Measurements from ENCODE around the gene SEMA3G.

SEMA3G gene

DNA sequence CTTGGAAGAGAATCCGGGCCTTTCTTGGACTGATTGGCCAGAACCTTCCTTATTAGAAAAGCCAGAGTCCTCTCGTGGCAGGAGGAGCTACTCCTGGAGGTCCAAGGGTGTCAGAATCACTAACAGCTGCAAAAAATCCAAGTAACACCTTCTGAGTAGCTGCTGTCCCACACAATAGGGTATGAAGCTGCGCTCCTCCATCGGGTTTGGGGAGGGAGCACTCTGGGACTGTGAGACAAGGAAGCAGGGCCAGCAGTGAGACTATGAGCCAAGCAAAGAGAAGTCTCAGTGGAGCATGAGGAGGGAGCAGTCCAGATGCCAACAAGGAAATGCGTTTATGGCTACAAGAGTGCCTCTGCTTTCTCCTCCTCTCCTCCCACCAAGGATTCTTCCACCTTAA, 21.7 kb downstream of the SEMA3G start:
- TF ChIP-seq, protein P1, sequence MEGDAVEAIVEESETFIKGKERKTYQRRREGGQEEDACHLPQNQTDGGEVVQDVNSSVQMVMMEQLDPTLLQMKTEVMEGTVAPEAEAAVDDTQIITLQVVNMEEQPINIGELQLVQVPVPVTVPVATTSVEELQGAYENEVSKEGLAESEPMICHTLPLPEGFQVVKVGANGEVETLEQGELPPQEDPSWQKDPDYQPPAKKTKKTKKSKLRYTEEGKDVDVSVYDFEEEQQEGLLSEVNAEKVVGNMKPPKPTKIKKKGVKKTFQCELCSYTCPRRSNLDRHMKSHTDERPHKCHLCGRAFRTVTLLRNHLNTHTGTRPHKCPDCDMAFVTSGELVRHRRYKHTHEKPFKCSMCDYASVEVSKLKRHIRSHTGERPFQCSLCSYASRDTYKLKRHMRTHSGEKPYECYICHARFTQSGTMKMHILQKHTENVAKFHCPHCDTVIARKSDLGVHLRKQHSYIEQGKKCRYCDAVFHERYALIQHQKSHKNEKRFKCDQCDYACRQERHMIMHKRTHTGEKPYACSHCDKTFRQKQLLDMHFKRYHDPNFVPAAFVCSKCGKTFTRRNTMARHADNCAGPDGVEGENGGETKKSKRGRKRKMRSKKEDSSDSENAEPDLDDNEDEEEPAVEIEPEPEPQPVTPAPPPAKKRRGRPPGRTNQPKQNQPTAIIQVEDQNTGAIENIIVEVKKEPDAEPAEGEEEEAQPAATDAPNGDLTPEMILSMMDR (IDR thresholded peaks at IDR 0.05; ENCODE audit: low read depth, low read length, missing control alignments): no peak
- Histone ChIP-seq H3K36me3 (replicated peaks) (no peaks in the 10 kb centered on the region), H3K27ac (no peak overlapping the region), H3K27me3 (replicated peaks) (no peaks in the 10 kb centered on the region), H3K4me3 (ENCODE audit: low read depth, low read length) (no peak overlapping the region)
- in situ Hi-C loops (cut with HindIII; ENCODE audit: low pct_ligation_motif_present, low sequenced_read_pairs): no loop called here
- DNase-seq: no peak

- Histone ChIP-seq H3K27me3 (replicated peaks) (no peaks in the 10 kb centered on the region), H3K36me3 (replicated peaks) (no peaks in the 10 kb centered on the region), H3K27ac (no peak overlapping the region), H3K4me3 (ENCODE audit: low read depth, low read length) (no peak overlapping the region)
- no peak for DNase-seq
- in situ Hi-C loops (cut with HindIII; ENCODE audit: low pct_ligation_motif_present, low sequenced_read_pairs): no loop called here
- TF ChIP-seq, protein P1 (IDR thresholded peaks at IDR 0.05; ENCODE audit: low read depth, low read length, missing control alignments): no peak
Observed at GRCh38 chr3:52422669-52423068, 22.2 kb downstream of the SEMA3G start.

GRCh38 chr3:52420388-52420787, 24.5 kb downstream of the SEMA3G start:
- H3K36me3 ChIP-seq (replicated peaks): no peaks in the 10 kb centered on the region
- H3K27me3 ChIP-seq (replicated peaks): no peaks in the 10 kb centered on the region
- TF ChIP-seq, protein P1 (IDR thresholded peaks at IDR 0.05; ENCODE audit: low read depth, low read length, missing control alignments): no peak
- H3K27ac ChIP-seq: no peak overlapping the region
- in situ Hi-C loops (cut with HindIII; ENCODE audit: low pct_ligation_motif_present, low sequenced_read_pairs): no loop called here
- H3K4me3 ChIP-seq (ENCODE audit: low read depth, low read length): no peak overlapping the region
- no peak for DNase-seq

- TF ChIP-seq, protein P1 (IDR thresholded peaks at IDR 0.05; ENCODE audit: low read depth, low read length, missing control alignments): no peak
- H3K27me3 ChIP-seq (replicated peaks): no peaks in the 10 kb centered on the region
- H3K4me3 ChIP-seq (ENCODE audit: low read depth, low read length): no peak overlapping the region
- DNase-seq: no peak
- in situ Hi-C loops (cut with HindIII; ENCODE audit: low pct_ligation_motif_present, low sequenced_read_pairs): no loop called here
- no peak overlapping the region for H3K27ac ChIP-seq
- no peaks in the 10 kb centered on the region for H3K36me3 ChIP-seq (replicated peaks)
Observed at GRCh38 chr3:52415800-52416199, 29.1 kb downstream of the SEMA3G start.

DNA sequence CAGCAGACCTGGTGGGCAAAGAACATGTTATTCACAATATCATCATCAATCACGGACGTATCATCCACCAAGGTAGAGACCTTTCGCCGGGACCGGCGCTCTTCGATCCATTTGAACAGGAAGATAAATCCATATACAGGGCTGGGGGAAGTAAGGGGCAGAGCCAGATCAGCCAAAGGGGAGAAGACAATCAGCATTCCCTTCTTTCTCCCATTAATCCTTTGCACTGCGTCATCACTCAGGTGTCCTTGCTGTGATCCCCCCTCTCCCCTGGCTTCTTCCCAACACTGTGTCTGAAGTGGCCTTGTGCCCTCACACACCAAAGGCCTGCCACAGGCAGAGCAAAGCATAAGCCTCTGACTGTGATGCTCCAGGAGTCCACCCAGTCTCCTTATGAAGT, 36.4 kb downstream of the SEMA3G start:
- Histone ChIP-seq H3K27me3 (replicated peaks) (no peaks in the 10 kb centered on the region), H3K36me3 (replicated peaks) (peaks cover 36% of the 10 kb centered on the region), H3K4me3 (ENCODE audit: low read depth, low read length) (peak overlapping the region; percentile 5), H3K27ac (no peak overlapping the region)
- TF ChIP-seq, protein P1 (IDR thresholded peaks at IDR 0.05; ENCODE audit: low read depth, low read length, missing control alignments): no peak
- in situ Hi-C loops (cut with HindIII; ENCODE audit: low pct_ligation_motif_present, low sequenced_read_pairs): no loop called here
- no peak for DNase-seq

GRCh38 chr3:52407779-52408178, 37.1 kb downstream of the SEMA3G start:
- TF ChIP-seq, protein P1 (IDR thresholded peaks at IDR 0.05; ENCODE audit: low read depth, low read length, missing control alignments): no peak
- H3K27me3 ChIP-seq (replicated peaks): no peaks in the 10 kb centered on the region
- no peak overlapping the region for H3K4me3 ChIP-seq (ENCODE audit: low read depth, low read length)
- H3K36me3 ChIP-seq (replicated peaks): peaks cover 43% of the 10 kb centered on the region
- H3K27ac ChIP-seq: no peak overlapping the region
- in situ Hi-C loops (cut with HindIII; ENCODE audit: low pct_ligation_motif_present, low sequenced_read_pairs): no loop called here
- no peak for DNase-seq

Data from brain microvascular endothelial cell (primary cell).